ENCODE data around the gene SLK.

The SLK gene

GRCh38 chr10:103990121-103990520, 23.2 kb downstream of the SLK start:
- no peak for DNase-seq (ENCODE audit: low read depth in 2 of 2, low spot score in 1 of 2)

DNA sequence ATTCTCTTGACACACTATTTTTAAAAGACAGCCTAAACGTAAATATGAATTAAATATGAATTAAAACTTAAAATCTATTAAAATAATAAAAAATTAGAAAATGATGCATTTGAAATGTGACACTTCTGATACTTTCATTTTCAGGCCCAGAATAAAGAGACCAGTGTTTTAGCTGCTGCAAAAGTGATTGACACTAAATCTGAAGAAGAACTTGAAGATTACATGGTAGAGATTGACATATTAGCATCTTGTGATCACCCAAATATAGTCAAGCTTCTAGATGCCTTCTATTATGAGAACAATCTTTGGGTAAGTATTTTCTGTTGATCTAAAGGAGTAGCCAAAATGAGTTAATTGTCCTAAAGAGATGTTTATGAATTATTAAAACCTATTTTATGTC, 23.6 kb downstream of the SLK start:
- no peak for DNase-seq (ENCODE audit: low read depth in 2 of 2, low spot score in 1 of 2)

- DNase-seq (ENCODE audit: low read depth in 2 of 2, low spot score in 1 of 2) = no peak
Observed at GRCh38 chr10:103991393-103992128, 24.6 kb downstream of the SLK start.

DNA sequence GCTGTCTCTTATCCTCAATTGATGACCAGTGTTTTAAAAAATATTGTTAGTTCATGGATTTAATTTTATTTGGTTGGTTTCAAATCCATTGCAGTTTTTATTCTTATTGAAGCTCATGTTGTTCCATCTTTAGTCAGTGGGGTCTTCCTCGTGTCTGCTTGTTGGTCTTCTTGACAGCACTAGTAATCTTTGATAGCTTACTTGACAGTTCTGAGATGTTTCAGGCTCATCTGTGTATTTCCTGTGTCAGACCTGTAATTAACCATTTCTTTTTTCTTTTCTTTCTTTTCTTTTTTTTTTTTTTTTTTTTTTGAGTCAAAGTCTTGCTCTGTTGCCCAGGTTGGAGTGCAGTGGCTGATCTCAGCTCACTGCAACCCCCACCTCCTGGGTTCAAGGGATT, 28.2 kb downstream of the SLK start:
- no peak for DNase-seq (ENCODE audit: low read depth in 2 of 2, low spot score in 1 of 2)

GRCh38 chr10:103998805-103999204, 31.9 kb downstream of the SLK start:
- DNase-seq (ENCODE audit: low read depth in 2 of 2, low spot score in 1 of 2) = no peak

GRCh38 chr10:104002911-104003310, 36.0 kb downstream of the SLK start:
- no peak for DNase-seq (ENCODE audit: low read depth in 2 of 2, low spot score in 1 of 2)

- no peak for DNase-seq (ENCODE audit: low read depth in 2 of 2, low spot score in 1 of 2)
Observed at GRCh38 chr10:104005172-104005863, 38.4 kb downstream of the SLK start.

DNA sequence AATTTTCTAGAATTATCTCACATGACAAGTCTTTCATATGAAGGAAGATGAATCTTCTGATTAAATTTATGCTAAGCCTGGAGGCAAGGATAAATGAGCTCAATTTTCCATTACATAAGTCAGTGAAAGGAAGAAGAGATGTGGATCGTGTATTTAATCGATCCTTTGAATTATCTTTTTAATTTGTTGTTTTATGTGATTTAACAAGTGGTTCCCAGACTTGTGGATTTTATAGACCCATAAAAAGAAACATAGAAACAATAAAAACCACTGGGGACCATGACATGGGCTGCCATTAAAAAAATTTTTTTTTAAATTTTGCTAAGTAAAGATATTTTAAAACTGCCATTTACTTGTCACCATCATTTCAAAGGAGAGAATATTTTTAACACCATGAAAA, 45.0 kb downstream of the SLK start:
- DNase-seq (ENCODE audit: low read depth in 2 of 2, low spot score in 1 of 2) = no peak

GRCh38 chr10:104013489-104013888, 46.5 kb downstream of the SLK start:
- DNase-seq (ENCODE audit: low read depth in 2 of 2, low spot score in 1 of 2) = no peak

DNA sequence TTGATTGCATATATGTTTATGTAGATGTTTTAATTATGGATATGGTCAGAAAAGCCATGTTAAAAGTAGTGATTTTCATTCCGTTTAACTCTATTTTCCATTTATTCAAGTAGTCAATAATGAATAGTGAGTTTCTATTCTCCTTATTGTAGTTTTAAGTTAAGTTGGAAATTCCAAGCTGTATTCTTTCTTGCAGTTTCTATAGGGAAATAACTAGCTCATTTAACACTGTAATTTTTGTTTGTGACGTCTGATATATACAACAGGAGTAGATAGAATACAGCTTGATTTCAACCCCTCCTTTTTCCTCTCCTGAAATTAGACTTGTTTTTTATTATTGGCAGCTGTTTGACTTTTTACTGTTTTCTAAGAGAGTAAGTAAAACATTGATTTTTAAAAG, 47.2 kb downstream of the SLK start:
- no peak for DNase-seq (ENCODE audit: low read depth in 2 of 2, low spot score in 1 of 2)

GRCh38 chr10:104016661-104017060, 49.7 kb downstream of the SLK start:
- DNase-seq (ENCODE audit: low read depth in 2 of 2, low spot score in 1 of 2) = no peak

DNA sequence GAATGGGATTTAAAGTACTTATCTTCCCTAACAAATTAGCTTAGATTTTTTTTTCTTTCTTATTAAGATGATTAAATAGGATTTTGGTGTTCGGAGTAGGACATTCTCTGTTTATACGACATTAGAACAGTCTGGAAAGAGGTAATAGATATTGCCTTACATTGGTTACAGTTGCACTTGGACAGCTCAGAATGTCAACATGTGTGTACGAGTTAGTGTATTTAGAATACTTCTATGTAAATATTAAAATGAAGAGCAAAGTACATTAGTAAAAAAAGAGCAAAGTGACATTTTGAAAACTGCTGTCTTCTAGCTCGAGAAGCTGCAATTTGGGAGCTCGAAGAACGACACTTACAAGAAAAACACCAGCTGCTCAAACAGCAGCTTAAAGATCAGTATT, 51.5 kb downstream of the SLK start:
- no peak for DNase-seq (ENCODE audit: low read depth in 2 of 2, low spot score in 1 of 2)

DNA sequence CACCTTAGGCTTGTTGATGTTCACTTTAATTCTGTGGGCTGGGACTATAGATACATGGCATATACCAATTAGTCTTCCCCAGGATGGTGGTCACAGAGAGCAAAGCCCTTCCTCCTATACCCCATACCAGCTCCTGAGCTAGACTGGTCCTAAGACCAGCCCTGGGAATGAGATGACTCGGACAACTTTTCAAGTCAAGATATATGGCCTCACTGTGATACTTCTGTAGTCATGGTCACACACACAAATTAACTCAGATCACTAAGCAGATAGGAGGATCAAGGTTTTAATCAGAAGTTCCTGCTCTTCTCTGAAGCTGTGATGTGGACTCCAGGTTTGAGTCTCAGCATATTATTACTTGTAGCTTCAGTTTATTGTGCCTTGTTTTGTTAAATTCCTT, 53.1 kb downstream of the SLK start:
- no peak for DNase-seq (ENCODE audit: low read depth in 2 of 2, low spot score in 1 of 2)

DNA sequence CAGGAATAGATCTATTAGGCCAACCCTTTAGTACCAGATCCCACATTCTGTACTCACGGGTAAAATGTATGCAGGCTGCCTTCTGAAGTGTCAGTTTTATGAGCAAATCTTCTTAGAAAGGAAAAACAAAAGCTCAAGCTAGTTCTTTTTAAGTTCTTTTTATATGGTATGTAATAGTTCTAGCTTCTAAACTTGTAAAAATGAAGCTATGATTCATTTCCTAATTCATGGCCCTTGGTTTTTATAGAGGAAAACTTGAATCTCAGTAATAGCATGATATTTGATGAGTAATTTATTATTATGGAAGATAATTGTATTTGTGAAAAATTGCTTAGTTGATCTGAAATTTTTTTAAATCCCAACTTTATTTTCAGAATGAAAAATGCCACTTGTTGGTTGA, 54.3 kb downstream of the SLK start:
- no peak for DNase-seq (ENCODE audit: low read depth in 2 of 2, low spot score in 1 of 2)

GRCh38 chr10:104022026-104022425, 55.1 kb downstream of the SLK start:
- no peak for DNase-seq (ENCODE audit: low read depth in 2 of 2, low spot score in 1 of 2)

- no peak for DNase-seq (ENCODE audit: low read depth in 2 of 2, low spot score in 1 of 2)
Observed at GRCh38 chr10:104025524-104025923, 58.6 kb downstream of the SLK start.

DNA sequence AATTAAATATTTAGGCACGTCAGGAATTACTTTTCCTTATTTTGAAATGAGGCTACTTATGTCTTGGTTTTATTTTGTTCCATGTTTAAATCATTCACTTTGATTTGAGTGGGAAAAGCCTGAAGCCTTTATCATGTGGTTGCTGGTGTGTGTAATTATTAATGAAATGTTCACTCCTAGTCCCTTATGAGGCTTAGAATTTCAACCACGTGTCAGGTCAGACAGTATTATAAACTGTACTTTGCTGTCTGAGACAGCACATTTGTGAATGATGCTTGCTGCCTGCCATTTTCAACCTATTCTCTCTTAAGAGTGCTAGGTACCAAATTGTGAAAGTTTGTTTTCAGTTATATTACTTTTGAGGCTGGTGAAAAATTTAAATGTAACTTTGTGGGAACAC, 59.8 kb downstream of the SLK start:
- no peak for DNase-seq (ENCODE audit: low read depth in 2 of 2, low spot score in 1 of 2)

DNA sequence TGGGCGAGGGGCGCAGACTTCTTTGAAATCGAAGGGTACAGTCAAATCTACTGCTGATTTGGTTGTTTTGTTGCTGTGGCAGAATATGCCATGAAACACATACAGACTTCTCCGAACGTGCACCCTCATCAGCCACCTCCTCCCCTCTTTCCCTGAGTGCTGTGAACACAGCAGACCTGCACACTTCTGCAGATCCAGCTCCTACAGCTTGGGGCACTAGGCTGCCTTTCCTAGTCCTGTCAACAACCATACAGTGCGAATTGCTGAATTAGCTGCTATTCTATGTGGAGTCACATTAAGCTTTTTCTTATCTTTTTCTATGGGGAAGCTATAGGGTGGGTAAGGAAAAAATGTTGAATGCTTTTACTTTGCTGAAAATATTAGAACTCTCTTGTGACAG, 61.2 kb downstream of the SLK start:
- DNase-seq (ENCODE audit: low read depth in 2 of 2, low spot score in 1 of 2) = no peak

GRCh38 chr10:104028823-104029520, 62.0 kb downstream of the SLK start:
- no peak for DNase-seq (ENCODE audit: low read depth in 2 of 2, low spot score in 1 of 2)

DNA sequence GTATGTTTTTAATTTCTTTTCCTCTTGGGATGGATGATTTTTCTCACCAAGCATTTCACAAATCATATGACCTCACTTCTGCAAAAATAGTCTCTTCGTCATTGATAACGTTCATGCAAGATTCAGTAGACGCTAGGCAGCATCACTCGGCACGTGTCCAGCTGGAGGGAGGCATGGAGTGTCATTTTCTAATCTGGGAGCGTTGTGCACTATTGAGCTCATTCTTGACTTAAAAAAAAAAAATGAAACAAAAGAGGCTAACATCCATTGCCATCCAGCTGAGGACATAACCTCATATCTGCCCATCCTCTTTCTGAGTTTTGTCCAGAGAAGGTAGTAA, 62.6 kb downstream of the SLK start:
- DNase-seq (ENCODE audit: low read depth in 2 of 2, low spot score in 1 of 2) = no peak

GRCh38 chr10:104031631-104032030, 64.7 kb downstream of the SLK start:
- no peak for DNase-seq (ENCODE audit: low read depth in 2 of 2, low spot score in 1 of 2)

DNA sequence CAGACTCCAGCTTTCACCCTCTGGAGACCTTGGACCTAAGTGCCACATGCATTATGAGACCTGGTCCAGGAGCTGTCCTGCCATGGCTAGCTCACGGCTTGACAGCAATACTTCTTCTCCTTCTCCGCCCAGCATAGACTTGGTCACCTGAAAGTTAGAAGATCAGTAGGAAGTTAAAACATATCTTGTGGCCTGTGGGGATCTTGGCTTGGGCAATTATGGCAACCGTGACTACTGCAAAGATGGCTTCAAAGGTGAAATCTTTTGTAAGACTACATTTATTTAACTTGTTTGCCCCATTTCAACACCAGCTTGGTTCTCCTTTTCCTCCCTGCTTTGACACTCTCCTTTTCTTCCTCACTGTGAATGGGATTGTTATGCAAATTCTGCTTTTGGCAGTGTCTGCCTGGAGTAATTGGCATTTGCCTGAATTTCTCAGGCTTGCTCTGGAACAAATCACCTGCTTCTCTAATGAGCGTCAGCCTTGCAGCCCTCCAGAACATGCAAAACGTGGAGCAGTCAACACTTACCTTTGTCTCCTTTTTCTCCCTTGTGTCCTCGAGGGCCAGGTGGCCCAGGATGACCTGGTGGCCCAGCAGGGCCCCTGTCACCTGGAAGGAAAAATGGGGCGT, 65.3 kb downstream of the SLK start:
- DNase-seq (ENCODE audit: low read depth in 2 of 2, low spot score in 1 of 2) = no peak

Measured in stimulated activated CD8-positive, alpha-beta memory T cell treated with anti-CD3 and anti-CD28 coated beads, Interleukin-4, amount 100 ng/mL, for 1 hour (primary cell).